Panc1 (cell line): Measurements from ENCODE around the gene SKI.

Source experiments
- POLR2AphosphoS5 ChIP-seq: IDR thresholded peaks from 2 replicates; pipeline ENCODE4 v1.6.1; 2012; ENCODE audit warnings: mild to moderate bottlenecking, low read depth, low read length, moderate library complexity
- SIN3A ChIP-seq: IDR thresholded peaks from 2 replicates; pipeline ENCODE4 v1.6.1; 2012; ENCODE audit warnings: low read depth, mild to moderate bottlenecking, low read length, moderate library complexity, borderline replicate concordance; ENCODE audit not compliant: insufficient read depth
- TCF7L2 ChIP-seq: IDR thresholded peaks from 2 replicates; pipeline ENCODE4 v1.6.1; 2011; ENCODE audit warnings: mild to moderate bottlenecking, low read depth, low read length, inconsistent platforms
- TF ChIP-seq, protein P1 (sequence below): fragments of 450-650 bp; IDR thresholded peaks from 2 replicates; pipeline ENCODE4 v1.5.1; 2017; ENCODE audit warnings: mild to moderate bottlenecking
- TF ChIP-seq, protein P2 (sequence below), 2 experiments: IDR thresholded peaks; 2 replicates each; pipeline ENCODE4 v1.6.1; 2011 to 2012; ENCODE audit warnings: low read depth in 2 of 2, control low read depth in 1 of 2, low read length in 1 of 2, mild to moderate bottlenecking in 1 of 2, moderate library complexity in 1 of 2; ENCODE audit not compliant: insufficient read depth in 1 of 2

DNA sequence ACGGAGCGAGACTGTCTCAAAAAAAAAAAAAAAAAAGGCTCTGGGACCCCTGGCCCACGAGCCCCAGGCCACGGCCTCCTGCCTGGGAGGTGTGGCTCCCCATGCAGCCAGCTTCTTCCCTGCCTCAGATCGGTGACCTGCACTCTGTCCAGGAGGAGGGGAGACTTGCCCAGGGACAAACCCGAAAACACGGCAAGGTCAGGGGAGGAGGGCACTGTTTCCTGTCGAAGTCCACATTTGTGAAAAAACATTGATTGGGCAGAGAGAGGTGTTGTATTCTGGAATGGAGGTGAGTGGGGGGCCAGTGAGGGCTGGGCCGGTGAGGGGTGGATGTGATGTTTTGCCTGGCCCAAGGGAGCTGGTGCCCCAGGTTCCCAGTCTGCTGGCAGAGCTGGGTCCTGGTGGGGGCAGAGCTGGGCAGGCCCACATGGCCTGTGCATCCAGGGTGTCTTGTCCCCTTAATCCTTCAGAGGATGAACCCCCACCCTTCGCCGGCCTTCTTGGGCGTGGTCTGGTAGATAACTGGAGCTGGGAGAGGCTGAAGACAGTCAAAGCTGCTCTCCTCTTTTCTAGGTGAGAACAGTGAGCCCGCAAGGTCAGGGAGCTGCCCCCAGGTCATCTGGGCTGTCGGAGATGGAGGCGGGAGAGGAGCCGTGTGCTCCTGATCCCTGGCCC lies 21.2 kb upstream of the SKI start:
- TF ChIP-seq, protein P1, sequence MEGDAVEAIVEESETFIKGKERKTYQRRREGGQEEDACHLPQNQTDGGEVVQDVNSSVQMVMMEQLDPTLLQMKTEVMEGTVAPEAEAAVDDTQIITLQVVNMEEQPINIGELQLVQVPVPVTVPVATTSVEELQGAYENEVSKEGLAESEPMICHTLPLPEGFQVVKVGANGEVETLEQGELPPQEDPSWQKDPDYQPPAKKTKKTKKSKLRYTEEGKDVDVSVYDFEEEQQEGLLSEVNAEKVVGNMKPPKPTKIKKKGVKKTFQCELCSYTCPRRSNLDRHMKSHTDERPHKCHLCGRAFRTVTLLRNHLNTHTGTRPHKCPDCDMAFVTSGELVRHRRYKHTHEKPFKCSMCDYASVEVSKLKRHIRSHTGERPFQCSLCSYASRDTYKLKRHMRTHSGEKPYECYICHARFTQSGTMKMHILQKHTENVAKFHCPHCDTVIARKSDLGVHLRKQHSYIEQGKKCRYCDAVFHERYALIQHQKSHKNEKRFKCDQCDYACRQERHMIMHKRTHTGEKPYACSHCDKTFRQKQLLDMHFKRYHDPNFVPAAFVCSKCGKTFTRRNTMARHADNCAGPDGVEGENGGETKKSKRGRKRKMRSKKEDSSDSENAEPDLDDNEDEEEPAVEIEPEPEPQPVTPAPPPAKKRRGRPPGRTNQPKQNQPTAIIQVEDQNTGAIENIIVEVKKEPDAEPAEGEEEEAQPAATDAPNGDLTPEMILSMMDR, result no peak
- TF ChIP-seq TCF7L2 (no peak), POLR2AphosphoS5 (no peak), SIN3A (no peak)
- TF ChIP-seq, protein P2, sequence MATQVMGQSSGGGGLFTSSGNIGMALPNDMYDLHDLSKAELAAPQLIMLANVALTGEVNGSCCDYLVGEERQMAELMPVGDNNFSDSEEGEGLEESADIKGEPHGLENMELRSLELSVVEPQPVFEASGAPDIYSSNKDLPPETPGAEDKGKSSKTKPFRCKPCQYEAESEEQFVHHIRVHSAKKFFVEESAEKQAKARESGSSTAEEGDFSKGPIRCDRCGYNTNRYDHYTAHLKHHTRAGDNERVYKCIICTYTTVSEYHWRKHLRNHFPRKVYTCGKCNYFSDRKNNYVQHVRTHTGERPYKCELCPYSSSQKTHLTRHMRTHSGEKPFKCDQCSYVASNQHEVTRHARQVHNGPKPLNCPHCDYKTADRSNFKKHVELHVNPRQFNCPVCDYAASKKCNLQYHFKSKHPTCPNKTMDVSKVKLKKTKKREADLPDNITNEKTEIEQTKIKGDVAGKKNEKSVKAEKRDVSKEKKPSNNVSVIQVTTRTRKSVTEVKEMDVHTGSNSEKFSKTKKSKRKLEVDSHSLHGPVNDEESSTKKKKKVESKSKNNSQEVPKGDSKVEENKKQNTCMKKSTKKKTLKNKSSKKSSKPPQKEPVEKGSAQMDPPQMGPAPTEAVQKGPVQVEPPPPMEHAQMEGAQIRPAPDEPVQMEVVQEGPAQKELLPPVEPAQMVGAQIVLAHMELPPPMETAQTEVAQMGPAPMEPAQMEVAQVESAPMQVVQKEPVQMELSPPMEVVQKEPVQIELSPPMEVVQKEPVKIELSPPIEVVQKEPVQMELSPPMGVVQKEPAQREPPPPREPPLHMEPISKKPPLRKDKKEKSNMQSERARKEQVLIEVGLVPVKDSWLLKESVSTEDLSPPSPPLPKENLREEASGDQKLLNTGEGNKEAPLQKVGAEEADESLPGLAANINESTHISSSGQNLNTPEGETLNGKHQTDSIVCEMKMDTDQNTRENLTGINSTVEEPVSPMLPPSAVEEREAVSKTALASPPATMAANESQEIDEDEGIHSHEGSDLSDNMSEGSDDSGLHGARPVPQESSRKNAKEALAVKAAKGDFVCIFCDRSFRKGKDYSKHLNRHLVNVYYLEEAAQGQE (IDR thresholded peaks at IDR 0.05; ENCODE audit: insufficient read depth in 1 of 2, low read depth in 2 of 2, low read length in 1 of 2), result 0 out of 4 replicates have a peak, but pooled peaks of 1 of the 2 experiments have one; percentile 31
